GM23338 (cell line): Measurements from ENCODE around the gene NKAIN2.

Experiments used
- EZH2 ChIP-seq: fragments of 200-600 bp; sonication (generic); IDR thresholded peaks from one replicate; pipeline ENCODE4 v1.8.0; 2017; ENCODE audit warnings: antibody characterized with exemption, mild to moderate bottlenecking, low read depth; ENCODE audit not compliant: unreplicated experiment
- EZH2phosphoT487 ChIP-seq: fragments of 200-600 bp; sonication (generic); IDR thresholded peaks from one replicate; pipeline ENCODE4 v1.8.1; 2018; ENCODE audit warnings: antibody characterized with exemption; ENCODE audit not compliant: unreplicated experiment
- JUNB ChIP-seq: IDR thresholded peaks from one replicate; pipeline ENCODE4 v1.6.1; 2016; ENCODE audit warnings: antibody characterized with exemption; ENCODE audit not compliant: unreplicated experiment
- NANOG ChIP-seq: IDR thresholded peaks from 2 replicates; pipeline ENCODE4 v1.6.1; 2016; ENCODE audit warnings: antibody characterized with exemption, borderline replicate concordance
- POLR2AphosphoS5 ChIP-seq: IDR thresholded peaks from 2 replicates; pipeline ENCODE4 v1.6.1; 2016; ENCODE audit warnings: antibody characterized with exemption, low read depth
- TF ChIP-seq, protein P1 (sequence below), 2 experiments: fragments of 200-600 bp in 1 of 2; sonication (generic) in 1 of 2; conservative IDR thresholded peaks; 2 replicates each; pipeline versions ENCODE4 v1.5.1 to v1.6.1; 2016 to 2017; ENCODE audit warnings: antibody characterized with exemption in 2 of 2, low read depth in 2 of 2, mild to moderate bottlenecking in 2 of 2, moderate library complexity in 1 of 2
- TF ChIP-seq, protein P2 (sequence below): IDR thresholded peaks from one replicate; pipeline ENCODE4 v1.6.1; 2018; ENCODE audit warnings: antibody characterized with exemption; ENCODE audit not compliant: unreplicated experiment

DNA sequence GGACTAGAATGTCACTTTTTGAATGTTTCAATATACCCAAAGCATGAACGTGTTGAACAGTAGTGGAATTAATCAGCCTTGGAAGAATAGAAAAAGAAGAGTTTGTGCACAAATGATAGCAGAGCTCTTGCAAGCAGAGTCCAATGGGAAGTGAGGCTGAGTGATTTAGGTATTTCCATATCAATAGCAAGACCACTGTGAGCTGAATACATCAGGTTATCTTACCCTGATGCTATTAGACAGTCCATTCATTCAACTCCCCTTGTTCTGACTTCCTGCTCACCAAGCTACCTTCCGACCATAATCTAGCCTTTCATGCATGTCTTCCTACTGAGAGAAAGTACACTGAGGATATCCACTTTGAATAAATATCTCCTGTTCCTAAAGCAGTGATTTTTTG is 809.4 kb downstream of the NKAIN2 start:
- no peak for TF ChIP-seq POLR2AphosphoS5
- TF ChIP-seq, protein P1, sequence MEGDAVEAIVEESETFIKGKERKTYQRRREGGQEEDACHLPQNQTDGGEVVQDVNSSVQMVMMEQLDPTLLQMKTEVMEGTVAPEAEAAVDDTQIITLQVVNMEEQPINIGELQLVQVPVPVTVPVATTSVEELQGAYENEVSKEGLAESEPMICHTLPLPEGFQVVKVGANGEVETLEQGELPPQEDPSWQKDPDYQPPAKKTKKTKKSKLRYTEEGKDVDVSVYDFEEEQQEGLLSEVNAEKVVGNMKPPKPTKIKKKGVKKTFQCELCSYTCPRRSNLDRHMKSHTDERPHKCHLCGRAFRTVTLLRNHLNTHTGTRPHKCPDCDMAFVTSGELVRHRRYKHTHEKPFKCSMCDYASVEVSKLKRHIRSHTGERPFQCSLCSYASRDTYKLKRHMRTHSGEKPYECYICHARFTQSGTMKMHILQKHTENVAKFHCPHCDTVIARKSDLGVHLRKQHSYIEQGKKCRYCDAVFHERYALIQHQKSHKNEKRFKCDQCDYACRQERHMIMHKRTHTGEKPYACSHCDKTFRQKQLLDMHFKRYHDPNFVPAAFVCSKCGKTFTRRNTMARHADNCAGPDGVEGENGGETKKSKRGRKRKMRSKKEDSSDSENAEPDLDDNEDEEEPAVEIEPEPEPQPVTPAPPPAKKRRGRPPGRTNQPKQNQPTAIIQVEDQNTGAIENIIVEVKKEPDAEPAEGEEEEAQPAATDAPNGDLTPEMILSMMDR (conservative IDR thresholded peaks at IDR 0.05; ENCODE audit: low read depth in 2 of 2) = no peak
- no peak for TF ChIP-seq JUNB
- TF ChIP-seq EZH2phosphoT487 = no peak
- TF ChIP-seq, protein P2, sequence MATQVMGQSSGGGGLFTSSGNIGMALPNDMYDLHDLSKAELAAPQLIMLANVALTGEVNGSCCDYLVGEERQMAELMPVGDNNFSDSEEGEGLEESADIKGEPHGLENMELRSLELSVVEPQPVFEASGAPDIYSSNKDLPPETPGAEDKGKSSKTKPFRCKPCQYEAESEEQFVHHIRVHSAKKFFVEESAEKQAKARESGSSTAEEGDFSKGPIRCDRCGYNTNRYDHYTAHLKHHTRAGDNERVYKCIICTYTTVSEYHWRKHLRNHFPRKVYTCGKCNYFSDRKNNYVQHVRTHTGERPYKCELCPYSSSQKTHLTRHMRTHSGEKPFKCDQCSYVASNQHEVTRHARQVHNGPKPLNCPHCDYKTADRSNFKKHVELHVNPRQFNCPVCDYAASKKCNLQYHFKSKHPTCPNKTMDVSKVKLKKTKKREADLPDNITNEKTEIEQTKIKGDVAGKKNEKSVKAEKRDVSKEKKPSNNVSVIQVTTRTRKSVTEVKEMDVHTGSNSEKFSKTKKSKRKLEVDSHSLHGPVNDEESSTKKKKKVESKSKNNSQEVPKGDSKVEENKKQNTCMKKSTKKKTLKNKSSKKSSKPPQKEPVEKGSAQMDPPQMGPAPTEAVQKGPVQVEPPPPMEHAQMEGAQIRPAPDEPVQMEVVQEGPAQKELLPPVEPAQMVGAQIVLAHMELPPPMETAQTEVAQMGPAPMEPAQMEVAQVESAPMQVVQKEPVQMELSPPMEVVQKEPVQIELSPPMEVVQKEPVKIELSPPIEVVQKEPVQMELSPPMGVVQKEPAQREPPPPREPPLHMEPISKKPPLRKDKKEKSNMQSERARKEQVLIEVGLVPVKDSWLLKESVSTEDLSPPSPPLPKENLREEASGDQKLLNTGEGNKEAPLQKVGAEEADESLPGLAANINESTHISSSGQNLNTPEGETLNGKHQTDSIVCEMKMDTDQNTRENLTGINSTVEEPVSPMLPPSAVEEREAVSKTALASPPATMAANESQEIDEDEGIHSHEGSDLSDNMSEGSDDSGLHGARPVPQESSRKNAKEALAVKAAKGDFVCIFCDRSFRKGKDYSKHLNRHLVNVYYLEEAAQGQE = no peak
- TF ChIP-seq EZH2 = no peak
- TF ChIP-seq NANOG = no peak
